Kidney epithelial cell (primary cell): ENCODE data around the gene BBX. TPM values are rescaled to one million over a fixed set of nuclear protein-coding genes. Genes with fewer than 3 reads are reported as not detected.

Experiments used
- DNase-seq: peaks from one replicate; pipeline ENCODE4 v3.0.0-alpha.2; 2010; ENCODE audit warnings: low read depth
- H3K27me3 ChIP-seq: 2 replicates; pipeline ENCODE4 v1.6.0; 2011; ENCODE audit warnings: low read length; ENCODE audit not compliant: control insufficient read depth, insufficient read depth
- H3K36me3 ChIP-seq: 2 replicates; pipeline ENCODE4 v1.5.1; 2011; ENCODE audit warnings: low read length; ENCODE audit not compliant: control insufficient read depth, insufficient read depth
- H3K4me3 ChIP-seq: 2 replicates; pipeline ENCODE4 v1.5.1; 2011; ENCODE audit warnings: low read depth, mild to moderate bottlenecking, control low read depth, low read length
- CTCF ChIP-seq: IDR thresholded peaks from 2 replicates; pipeline ENCODE4 v1.5.1; 2011; ENCODE audit warnings: mild to moderate bottlenecking, moderate library complexity, low read length, control low read depth, inconsistent platforms; ENCODE audit not compliant: insufficient read depth, poor library complexity, severe bottlenecking
- total RNA-seq: library from RNA; depleted of rRNA; stranded (reverse); fragments of >200 nt; gene quantifications from 2 replicates; pipeline ENCODE4 v1.2.3, GENCODE V29; 2015

The BBX gene
- total RNA-seq, 1 donor from 2014 or later = 50.7 TPM

DNA sequence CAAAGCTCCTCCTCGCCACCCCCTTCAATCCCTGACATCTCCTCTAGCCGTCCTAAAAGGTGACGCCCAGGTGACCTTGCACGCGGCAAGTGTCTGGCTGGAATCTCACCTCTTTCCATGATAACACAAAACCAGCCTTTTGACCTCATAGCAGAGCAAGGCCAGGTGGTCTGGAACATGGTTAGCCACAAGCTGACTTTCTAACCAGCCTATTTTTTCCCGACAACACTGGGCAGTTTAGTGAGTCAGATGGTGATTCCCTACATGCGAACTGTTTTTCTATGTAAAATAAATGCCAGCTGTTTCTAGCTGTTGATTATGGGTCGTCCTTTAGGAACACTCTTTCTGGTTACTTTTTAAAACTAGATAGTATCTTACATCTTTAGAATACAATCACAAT is 325.0 kb downstream of the BBX start:
- TF ChIP-seq CTCF = no peak
- H3K36me3 ChIP-seq = no peaks in the 10 kb centered on the region
- DNase-seq = no peak
- H3K27me3 ChIP-seq = no peaks in the 10 kb centered on the region
- no peak overlapping the region for H3K4me3 ChIP-seq

DNA sequence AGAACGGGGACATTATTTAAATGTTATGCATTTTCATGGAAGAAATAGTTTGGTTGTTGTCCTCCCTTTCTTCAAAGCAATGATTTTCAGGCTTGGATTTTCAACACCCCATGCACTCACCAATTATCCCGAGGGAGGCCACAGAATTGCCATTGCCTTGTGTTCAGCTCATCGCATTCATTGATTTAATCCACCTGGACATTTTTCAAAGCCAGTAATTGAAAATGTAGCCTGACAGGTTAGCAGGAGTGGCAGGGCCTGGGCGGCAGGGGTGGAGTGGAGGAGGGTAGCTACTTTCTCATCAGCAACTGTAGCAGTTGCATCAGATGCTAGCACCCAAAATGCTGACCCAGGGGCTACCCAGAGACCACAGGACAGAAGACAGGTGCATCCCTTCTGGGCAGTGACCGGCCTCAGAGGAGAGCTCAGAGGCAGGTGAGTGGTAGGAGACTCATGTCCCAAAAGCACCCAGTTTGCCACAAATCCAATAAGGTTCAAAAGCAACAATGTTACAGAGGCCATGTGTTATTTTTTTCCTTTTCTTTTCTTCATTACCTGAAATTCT is 325.7 kb downstream of the BBX start:
- no peak for TF ChIP-seq CTCF
- Histone ChIP-seq H3K4me3 (no peak overlapping the region), H3K27me3 (no peaks in the 10 kb centered on the region), H3K36me3 (no peaks in the 10 kb centered on the region)
- no peak for DNase-seq

GRCh38 chr3:107850681-107851080 is 327.9 kb downstream of the BBX start:
- Histone ChIP-seq H3K4me3 (no peak overlapping the region), H3K27me3 (no peaks in the 10 kb centered on the region), H3K36me3 (no peaks in the 10 kb centered on the region)
- no peak for TF ChIP-seq CTCF
- DNase-seq = no peak

DNA sequence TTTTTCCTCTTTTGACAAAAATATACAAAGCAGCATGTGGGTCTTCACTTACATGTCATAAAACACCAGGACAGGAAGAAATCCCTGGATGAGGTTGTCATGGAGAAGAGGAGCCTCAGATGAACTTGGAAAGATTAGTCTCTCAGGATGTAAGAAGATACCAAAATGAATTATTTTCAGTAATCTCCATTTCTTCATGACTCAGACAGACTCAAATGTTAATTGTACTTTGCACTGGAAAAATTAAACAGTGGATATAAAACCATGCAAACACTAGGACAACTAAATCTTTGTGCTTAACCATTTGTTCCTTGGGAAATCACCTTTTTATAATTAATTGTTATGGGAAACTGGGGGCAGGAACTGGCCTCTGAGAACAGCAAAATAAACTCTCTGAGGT is 331.1 kb downstream of the BBX start:
- TF ChIP-seq CTCF = no peak
- Histone ChIP-seq H3K4me3 (no peak overlapping the region), H3K27me3 (no peaks in the 10 kb centered on the region), H3K36me3 (no peaks in the 10 kb centered on the region)
- no peak for DNase-seq

GRCh38 chr3:107854733-107855132 is 332.0 kb downstream of the BBX start:
- no peak for TF ChIP-seq CTCF
- Histone ChIP-seq H3K4me3 (no peak overlapping the region), H3K27me3 (no peaks in the 10 kb centered on the region), H3K36me3 (no peaks in the 10 kb centered on the region)
- no peak for DNase-seq

DNA sequence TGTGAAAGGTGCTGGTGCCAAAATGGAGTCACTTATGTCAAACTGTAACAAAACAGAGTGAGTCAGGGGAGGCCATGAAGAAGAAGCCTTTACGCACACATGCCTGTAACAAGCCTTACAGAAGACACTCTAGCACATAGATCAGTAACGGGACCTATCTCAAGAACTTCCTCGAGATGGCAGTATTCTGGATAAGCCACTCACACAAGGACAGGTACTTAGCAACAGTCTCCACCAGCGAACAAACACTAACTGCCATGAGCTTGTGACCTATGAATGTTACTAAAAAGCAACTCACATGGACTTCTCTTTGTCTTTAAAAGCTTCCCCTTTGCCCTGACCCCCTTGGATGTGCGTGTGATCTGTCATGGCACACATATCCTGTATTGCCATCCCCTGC is 332.9 kb downstream of the BBX start:
- H3K4me3 ChIP-seq = no peak overlapping the region
- H3K27me3 ChIP-seq = no peaks in the 10 kb centered on the region
- H3K36me3 ChIP-seq = no peaks in the 10 kb centered on the region
- no peak for TF ChIP-seq CTCF
- no peak for DNase-seq
